Amniotic stem cell (primary cell): ENCODE measurements around the gene SHLD1.
"Not testable (repeated sequence)": the region's sequence is repeated elsewhere in the genome, so short reads cannot be mapped to it uniquely, and the experiment has no call there.

Experiments used
- DNase-seq: peaks from one replicate; lab custom pipeline; 2025; lab: John Stamatoyannopoulos, UW

SHLD1 gene

GRCh38 chr20:5781367-5781766, 31.2 kb downstream of the SHLD1 start:
- not testable (repeated sequence) for DNase-seq

DNA sequence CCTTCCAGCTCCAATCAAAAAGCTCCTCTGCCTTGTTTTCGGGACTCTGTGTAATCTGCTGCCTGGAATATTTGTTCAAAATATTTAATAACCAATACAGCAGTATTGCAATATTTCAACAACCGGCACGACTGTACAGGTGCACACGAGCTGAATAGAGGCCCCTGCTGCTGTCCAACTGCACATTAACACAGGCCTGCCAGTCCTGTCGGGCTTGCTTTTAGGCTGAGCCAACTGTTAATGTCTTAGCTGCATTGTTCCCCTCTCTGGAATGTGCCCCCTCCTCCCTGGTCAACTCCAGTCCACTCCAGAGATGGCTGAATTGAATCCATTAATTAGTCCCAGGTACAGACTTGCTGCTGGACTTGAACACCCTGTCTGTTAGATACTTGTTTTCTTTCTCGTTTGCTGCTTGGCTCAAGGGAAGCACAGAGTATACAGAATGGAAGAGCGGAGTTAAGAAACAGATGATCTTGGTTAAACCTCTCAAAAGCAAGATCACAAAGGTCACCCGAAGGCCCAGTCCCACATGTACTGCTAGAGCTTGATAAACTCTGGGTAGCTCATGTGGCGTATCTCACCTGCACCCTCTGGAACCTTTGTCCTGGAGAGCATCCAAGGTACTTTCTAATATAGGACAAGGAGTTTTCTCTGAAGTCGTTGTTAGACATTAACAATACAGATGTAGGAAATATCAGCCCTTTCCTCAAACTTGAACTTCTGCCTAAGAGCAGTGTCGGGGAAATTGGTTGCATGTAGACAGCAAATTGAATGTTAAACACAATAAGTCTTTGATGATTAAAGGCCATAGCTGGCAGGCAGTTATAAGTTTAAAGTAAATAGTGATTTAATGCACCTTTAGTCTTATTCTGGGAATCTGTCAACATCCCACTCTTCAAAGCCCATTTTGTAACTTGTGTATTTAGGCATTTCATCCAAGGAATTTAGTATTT, 31.9 kb downstream of the SHLD1 start:
- no peak for DNase-seq

DNA sequence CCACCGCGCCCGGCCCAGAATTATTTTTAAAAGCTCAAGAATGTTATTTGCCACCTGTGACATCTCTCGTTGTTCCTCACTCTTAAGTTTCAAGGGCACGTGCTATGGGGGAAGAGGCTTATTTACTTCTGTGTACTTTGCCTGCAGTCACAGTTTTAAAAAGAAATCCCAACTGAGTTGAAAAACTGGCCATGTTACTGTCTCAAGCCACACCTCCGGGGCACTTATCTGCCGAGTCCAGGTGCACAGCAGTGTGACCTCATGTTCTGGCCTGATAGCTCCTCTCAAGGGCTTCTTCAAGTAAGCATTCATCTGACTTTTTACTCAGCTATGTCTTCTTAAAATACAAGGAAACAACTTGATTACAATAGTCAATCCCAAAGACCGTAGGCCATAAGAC, 34.5 kb downstream of the SHLD1 start:
- DNase-seq = no peak

- DNase-seq = no peak
Observed at GRCh38 chr20:5785146-5785545, 34.9 kb downstream of the SHLD1 start.

- DNase-seq = no peak
Observed at GRCh38 chr20:5786930-5787795, 37.0 kb downstream of the SHLD1 start.

DNA sequence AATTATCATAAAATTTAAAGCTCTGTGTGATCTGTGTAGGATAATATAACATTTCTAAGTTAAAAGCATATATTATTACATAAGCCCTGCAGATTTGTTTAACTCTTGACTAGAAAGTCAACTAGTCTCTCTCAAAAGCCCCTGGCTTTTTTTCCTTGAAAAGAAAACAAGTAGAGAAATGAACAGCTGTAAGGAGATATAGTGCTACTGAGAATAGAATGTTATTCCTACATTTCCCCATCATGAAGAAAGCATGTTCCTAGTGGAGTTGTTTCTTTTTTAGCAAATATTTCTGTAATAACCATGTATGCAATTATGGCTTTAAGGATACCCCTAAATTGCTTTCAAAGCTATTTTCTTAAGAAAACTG, 37.6 kb downstream of the SHLD1 start:
- DNase-seq = no peak

- peak; percentile 86 for DNase-seq
Observed at GRCh38 chr20:5788385-5788895, 38.2 kb downstream of the SHLD1 start.

DNA sequence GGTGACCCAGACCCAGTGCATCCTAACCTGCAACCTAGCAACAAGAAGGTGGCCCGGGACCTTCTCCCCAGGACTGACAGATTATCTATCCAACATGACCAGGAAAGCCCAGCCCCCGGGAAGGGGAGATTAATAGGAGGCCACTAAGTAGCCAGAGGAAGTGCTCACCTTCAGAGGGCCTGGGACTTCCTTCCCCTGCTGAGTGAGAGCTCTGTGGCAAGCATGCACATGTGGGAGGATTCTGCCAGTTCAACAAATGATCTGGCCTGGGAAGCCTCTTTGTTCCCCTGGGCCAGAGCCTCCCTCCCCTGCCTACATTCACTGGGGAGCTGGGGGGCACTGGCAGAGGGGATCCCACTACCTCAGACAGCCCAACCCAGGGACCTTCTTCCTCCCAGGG, 39.6 kb downstream of the SHLD1 start:
- no peak for DNase-seq

- DNase-seq = no peak
Observed at GRCh38 chr20:5793916-5794315, 43.7 kb downstream of the SHLD1 start.

- DNase-seq = no peak
Observed at GRCh38 chr20:5796331-5797040, 46.3 kb downstream of the SHLD1 start.

- DNase-seq = no peak
Observed at GRCh38 chr20:5797165-5797564, 47.0 kb downstream of the SHLD1 start.

- no peak for DNase-seq
Observed at GRCh38 chr20:5797843-5798462, 47.8 kb downstream of the SHLD1 start.

GRCh38 chr20:5803754-5804303, 53.6 kb downstream of the SHLD1 start:
- DNase-seq = not testable (repeated sequence)

GRCh38 chr20:5806457-5807263, 56.5 kb downstream of the SHLD1 start:
- no peak for DNase-seq

DNA sequence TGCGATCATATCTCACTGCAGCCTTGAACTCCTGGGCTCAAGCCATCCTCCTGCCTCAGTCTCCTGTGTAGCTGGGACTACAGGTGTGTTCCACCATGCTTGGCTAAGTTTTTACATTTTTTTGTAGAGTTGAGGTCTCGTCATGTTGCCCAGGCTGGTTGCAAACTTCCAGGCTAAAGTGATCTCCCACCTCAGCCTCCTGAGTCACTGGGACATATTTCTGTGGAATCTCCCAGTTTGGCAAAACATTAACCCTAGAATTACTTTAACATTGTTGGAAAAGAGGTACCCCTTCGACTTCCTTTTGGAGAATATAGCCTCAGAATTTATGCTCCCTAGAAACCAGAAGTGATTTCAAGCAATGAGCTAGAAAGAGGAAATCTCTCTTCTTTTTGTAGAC, 57.2 kb downstream of the SHLD1 start:
- no peak for DNase-seq

- no peak for DNase-seq
Observed at GRCh38 chr20:5808901-5809300, 58.7 kb downstream of the SHLD1 start.

GRCh38 chr20:5809495-5809894, 59.3 kb downstream of the SHLD1 start:
- DNase-seq = no peak

GRCh38 chr20:5810800-5811422, 60.7 kb downstream of the SHLD1 start:
- DNase-seq = no peak

DNA sequence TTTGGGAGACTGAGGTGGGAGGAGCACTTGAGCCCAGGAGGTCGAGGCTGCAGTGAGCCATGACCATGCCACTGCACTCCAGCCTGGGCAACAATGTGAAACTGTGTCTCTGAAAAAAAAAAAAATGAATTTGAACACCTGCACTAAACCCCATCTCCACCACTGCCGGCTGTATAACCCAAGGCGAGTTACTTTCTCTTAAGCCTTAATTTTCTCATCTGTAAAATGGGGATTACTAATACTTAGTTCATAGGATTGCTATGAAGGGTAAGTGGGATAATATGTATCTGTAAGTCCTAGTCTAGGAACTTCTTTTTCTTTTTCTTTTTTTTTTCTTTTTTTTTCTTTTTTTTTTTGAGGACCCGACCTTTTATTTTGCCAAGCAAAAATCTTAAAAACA, 61.5 kb downstream of the SHLD1 start:
- no peak for DNase-seq

- DNase-seq = no peak
Observed at GRCh38 chr20:5818346-5818681, 68.1 kb downstream of the SHLD1 start.
